Right cardiac atrium (tissue), 5 donors: ENCODE data around the gene WNT11. TPM values are rescaled to one million over a fixed set of nuclear protein-coding genes. Genes with fewer than 3 reads are reported as not detected.
A peak's percentile ranks its signal among the peaks of the same experiment; 100 is the strongest.

Experiments used
- ATAC-seq, 2 donors: fragments of 200-7000 bp; cut with Tn5 transposase; one replicate each; pipeline versions ENCODE4 v1.8.0 to v1.9.1; 2020; ENCODE audit warnings: moderate library complexity in 2 of 2, mild to moderate bottlenecking in 1 of 2
- DNase-seq, 3 donors: peaks; one replicate each; pipeline ENCODE4 v3.0.0-alpha.2; 2020
- H3K27ac ChIP-seq: one replicate; pipeline ENCODE4 v1.5.1; 2013; ENCODE audit warnings: mild to moderate bottlenecking, low read length, control low read depth, moderate library complexity
- H3K27me3 ChIP-seq: one replicate; pipeline ENCODE4 v1.6.1; 2013; ENCODE audit not compliant: control insufficient read depth, insufficient read depth
- H3K4me1 ChIP-seq: one replicate; pipeline ENCODE4 v1.6.1; 2013; ENCODE audit warnings: low read length; ENCODE audit not compliant: control insufficient read depth, insufficient read depth
- H3K4me3 ChIP-seq: one replicate; pipeline ENCODE4 v1.5.1; 2013; ENCODE audit warnings: low read length, control low read depth
- H3K9me3 ChIP-seq: one replicate; pipeline ENCODE4 v1.6.1; 2013; ENCODE audit warnings: low read length; ENCODE audit not compliant: control insufficient read depth
- whole genome bisulfite sequencing: extraction: QIAGEN DNeasy Blood & Tissue Kit; methylation state at CpG from one replicate; pipeline ENCODE4 v1.1.7; 2013; 5-methylcytosine and 5-hydroxymethylcytosine counted together
- intact Hi-C, 4 donors: fragments of 100-400 bp; cut with DNase I; formaldehyde crosslinking; loops; one replicate each; pipeline versions ENCODE4 v1.11.0 to v1.14.0; 2022 to 2023
- polyA plus RNA-seq: library from polyadenylated mRNA; stranded (reverse); fragments of 200-250 nt; gene quantifications from one replicate; pipeline ENCODE4 v1.2.3, GENCODE V29; 2013
- total RNA-seq, 4 donors: library from RNA; stranded (reverse); fragmentation: NEBNext Ultra II Directional; extraction: Animal tissue kit (Norgen Biotek cat#: 25700); gene quantifications; one replicate each; pipeline ENCODE4 v1.2.1, GENCODE V29; 2021
- donor health status: healthy with polysubstance abuse.
- donor health status: DM: no; HTN: yes; CAD: no.
- donor health status: DM: no; HTN: no; CAD: no.
- donor health status: DM: no; HTN: yes; CAD: no; lungs with severe emphysema.
- donor health status: DM: yes; HTN: yes; CAD: no.

WNT11 gene
- total and polyA plus RNA-seq, 5 donors: 2.1 to 7.1 (median 2.9) TPM

GRCh38 chr11:76208438-76209374 lies 2.4 kb upstream of the WNT11 start:
- peak; percentile 81 to 94 (median 92) for DNase-seq
- intact Hi-C loops: loop anchor here in 3 of 4 donors (2.0 to 5.0 kb wide), 3 partner anchors 109 to 234 kb away; no protein-coding TSS in a partner anchor
- H3K27ac ChIP-seq: no peak overlapping the region
- H3K4me1 ChIP-seq: peaks cover 8% of the 10 kb centered on the region
- no peaks in the 10 kb centered on the region for H3K27me3 ChIP-seq
- peak overlapping the region; percentile 50 for H3K4me3 ChIP-seq
- WGBS: under 1% methylated on average over 79 of the region's 79 CpGs
- H3K9me3 ChIP-seq: no peaks in the 10 kb centered on the region
- peak; percentile 50 to 61 for ATAC-seq

GRCh38 chr11:76207642-76208401 lies 1.5 kb upstream of the WNT11 start:
- no peaks in the 10 kb centered on the region for H3K9me3 ChIP-seq
- peaks cover 8% of the 10 kb centered on the region for H3K4me1 ChIP-seq
- peak; percentile 84 to 94 (median 93) for DNase-seq
- H3K27ac ChIP-seq: no peak overlapping the region
- peak overlapping the region; percentile 50 for H3K4me3 ChIP-seq
- peak; percentile 78 to 80 for ATAC-seq
- 2% methylated on average over 55 of the region's 55 CpGs for WGBS
- intact Hi-C loops: loop anchor here (2.0 to 5.0 kb wide), 3 partner anchors 109 to 234 kb away; no protein-coding TSS in a partner anchor
- no peaks in the 10 kb centered on the region for H3K27me3 ChIP-seq

GRCh38 chr11:76206077-76206326 lies 300 bp downstream of the WNT11 start:
- WGBS: 24% methylated on average over 18 of the region's 18 CpGs

GRCh38 chr11:76205252-76206076 lies 838 bp downstream of the WNT11 start:
- Histone ChIP-seq H3K4me3 (no peak overlapping the region), H3K4me1 (peaks cover 8% of the 10 kb centered on the region), H3K27me3 (no peaks in the 10 kb centered on the region), H3K27ac (no peak overlapping the region), H3K9me3 (no peaks in the 10 kb centered on the region)
- intact Hi-C loops: loop anchor here in 3 of 4 donors (2.0 to 5.0 kb wide), 3 partner anchors 112 to 237 kb away; no protein-coding TSS in a partner anchor
- DNase-seq (peak; percentile 13 to 49 (median 47)), ATAC-seq (no peak)
- WGBS: 59% methylated on average over 23 of the region's 23 CpGs

More at GRCh38 chr11:76206077-76206326, 300 bp downstream of the WNT11 start:
- H3K27ac ChIP-seq: no peak overlapping the region
- H3K4me1 ChIP-seq: peaks cover 8% of the 10 kb centered on the region
- H3K4me3 ChIP-seq: peak overlapping the region; percentile 70
- no peak for DNase-seq
- H3K27me3 ChIP-seq: no peaks in the 10 kb centered on the region
- intact Hi-C loops: loop anchor here in 3 of 4 donors (2.0 to 5.0 kb wide), 3 partner anchors 111 to 236 kb away; no protein-coding TSS in a partner anchor
- no peak for ATAC-seq
- H3K9me3 ChIP-seq: no peaks in the 10 kb centered on the region

GRCh38 chr11:76203937-76204336 lies 2.4 kb downstream of the WNT11 start:
- 85% methylated on average over 5 of the region's 5 CpGs for whole genome bisulfite sequencing
- no peak for DNase-seq
- intact Hi-C loops: no loop called here
- H3K4me1 ChIP-seq: peaks cover 8% of the 10 kb centered on the region
- H3K27ac ChIP-seq: no peak overlapping the region
- H3K4me3 ChIP-seq: no peak overlapping the region
- no peaks in the 10 kb centered on the region for H3K9me3 ChIP-seq
- H3K27me3 ChIP-seq: no peaks in the 10 kb centered on the region
- ATAC-seq: no peak

- peak in 2 of 3 donors; percentile 25 to 39 for DNase-seq
- intact Hi-C loops: no loop called here
- 85% methylated on average over 13 of the region's 13 CpGs for WGBS
Observed at GRCh38 chr11:76203131-76203925, 3.0 kb downstream of the WNT11 start.

GRCh38 chr11:76201672-76202412 lies 4.5 kb downstream of the WNT11 start:
- Histone ChIP-seq H3K4me3 (no peak overlapping the region), H3K4me1 (peaks cover 4% of the 10 kb centered on the region), H3K27me3 (no peaks in the 10 kb centered on the region), H3K27ac (no peak overlapping the region), H3K9me3 (no peaks in the 10 kb centered on the region)
- DNase-seq: peak in 1 of 3 donors; percentile 44
- WGBS: 93% methylated on average over 11 of the region's 11 CpGs
- intact Hi-C loops: no loop called here
- no peak for ATAC-seq

More at GRCh38 chr11:76203131-76203925, 3.0 kb downstream of the WNT11 start:
- no peaks in the 10 kb centered on the region for H3K9me3 ChIP-seq
- peaks cover 8% of the 10 kb centered on the region for H3K4me1 ChIP-seq
- no peaks in the 10 kb centered on the region for H3K27me3 ChIP-seq
- no peak overlapping the region for H3K4me3 ChIP-seq
- no peak for ATAC-seq
- H3K27ac ChIP-seq: no peak overlapping the region

GRCh38 chr11:76201056-76201455 lies 5.2 kb downstream of the WNT11 start:
- Histone ChIP-seq H3K4me1 (peaks cover 3% of the 10 kb centered on the region), H3K9me3 (no peaks in the 10 kb centered on the region), H3K27me3 (no peaks in the 10 kb centered on the region), H3K4me3 (no peak overlapping the region), H3K27ac (no peak overlapping the region)
- DNase-seq (peak in 2 of 3 donors; percentile 7 to 37), ATAC-seq (no peak)
- 88% methylated on average over 10 of the region's 10 CpGs for WGBS
- intact Hi-C loops: no loop called here

- Histone ChIP-seq H3K27ac (no peak overlapping the region), H3K27me3 (no peaks in the 10 kb centered on the region), H3K4me1 (no peaks in the 10 kb centered on the region), H3K4me3 (no peak overlapping the region), H3K9me3 (no peaks in the 10 kb centered on the region)
- whole genome bisulfite sequencing: 88% methylated on average over 28 of the region's 28 CpGs
- ATAC-seq (no peak), DNase-seq (peak in 2 of 3 donors; percentile 12 to 46)
- intact Hi-C loops: no loop called here
Observed at GRCh38 chr11:76200006-76200940, 6.0 kb downstream of the WNT11 start.
